K562 (cell line): Measurements from ENCODE around the gene PTX3. TPM values are rescaled to one million over a fixed set of nuclear protein-coding genes. Genes with fewer than 3 reads are reported as not detected.

Source experiments
- ATAC-seq: fragments of 200-7000 bp; cut with Tn5 transposase; 3 replicates; pipeline ENCODE4 v1.9.1; 2020; ENCODE audit warnings: moderate library complexity
- BruUV-seq: library from RNA; stranded (reverse); fragments of 400-500 nt; replicated peaks from 2 replicates; lab custom pipeline; 2021; lab: Mats Ljungman, UMichigan
- CTCF ChIA-PET: fragments of 300-600 bp; formaldehyde crosslinking; extraction: SDS; loops from one replicate; lab custom pipeline; 2021; ENCODE audit warnings: low intra/inter-chr PET ratio; lab: Yijun Ruan, JAX
- POLR2A ChIA-PET: fragments of 300-600, 350-650 bp; sonication (Branson Sonifier 250); formaldehyde crosslinking; extraction: SDS; loops from one replicate; lab custom pipeline; 2021; ENCODE audit warnings: antibody characterized with exemption, inconsistent platforms; lab: Yijun Ruan, JAX
- DNase-seq, 4 experiments: peaks; one replicate each; pipeline versions ENCODE4 v3.0.0 to v3.0.0-alpha.2; 2011 to 2018; ENCODE audit warnings: low spot score in 3 of 4, mixed read lengths in 3 of 4; ENCODE audit errors: extremely low read depth in 1 of 4
- FAIRE-seq: peaks from 2 replicates; lab custom pipeline; 2011; peaks lifted over from hg19 to GRCh38; lab: Jason Lieb, UNC
- H2AFZ ChIP-seq: 2 replicates; pipeline ENCODE4 v1.6.0; 2011; ENCODE audit warnings: low read depth, low read length, control low read depth, inconsistent platforms
- H3K27ac ChIP-seq: fragments of 200-600 bp; 3 replicates; pipeline ENCODE4 v1.8.0; 2011; ENCODE audit warnings: low read depth, mild to moderate bottlenecking, control low read depth, inconsistent platforms, low read length, moderate library complexity, mixed read lengths; ENCODE audit errors: extremely low read depth
- H3K27me3 ChIP-seq, 2 experiments: fragments of 300-600 bp in 1 of 2; 2 replicates in 1 of 2; 3 replicates in 1 of 2; pipeline versions ENCODE4 v1.6.0 to v1.8.0; 2011; ENCODE audit warnings: inconsistent platforms in 2 of 2, low read length in 2 of 2, mild to moderate bottlenecking in 1 of 2, mixed read lengths in 1 of 2, moderate library complexity in 1 of 2; ENCODE audit not compliant: control insufficient read depth in 2 of 2, insufficient read depth in 2 of 2
- H3K36me3 ChIP-seq: fragments of 300-600 bp; 3 replicates; pipeline ENCODE4 v1.8.0; 2011; ENCODE audit warnings: mild to moderate bottlenecking, low read length, inconsistent platforms; ENCODE audit not compliant: control insufficient read depth, insufficient read depth
- H3K4me1 ChIP-seq, 2 experiments: fragments of 200-600 bp in 1 of 2; replicated peaks in 1 of 2; 2 replicates in 1 of 2; 3 replicates in 1 of 2; pipeline versions ENCODE4 v1.5.1 to v1.8.0; 2011; ENCODE audit warnings: inconsistent platforms in 2 of 2, low read length in 2 of 2, mild to moderate bottlenecking in 1 of 2, mixed read lengths in 1 of 2, moderate library complexity in 1 of 2; ENCODE audit not compliant: control insufficient read depth in 2 of 2, insufficient read depth in 2 of 2
- H3K4me2 ChIP-seq: 2 replicates; pipeline ENCODE4 v1.6.1; 2011; ENCODE audit warnings: low read length, control low read depth, inconsistent platforms, mixed read lengths; ENCODE audit not compliant: insufficient read depth
- H3K4me3 ChIP-seq: fragments of 200-600 bp; sonication (generic), shearing (Covaris generic); 2 replicates; pipeline ENCODE4 v1.5.1; 2016; ENCODE audit warnings: control low read depth, inconsistent platforms
- H3K79me2 ChIP-seq: fragments of 200-600 bp; 3 replicates; pipeline ENCODE4 v1.8.0; 2011; ENCODE audit warnings: low read length, inconsistent platforms; ENCODE audit not compliant: control insufficient read depth, insufficient read depth
- H3K9ac ChIP-seq, 2 experiments: 2 replicates each; pipeline versions ENCODE4 v1.6.0 to v1.6.1; 2011; ENCODE audit warnings: low read depth in 2 of 2, low read length in 2 of 2, control low read depth in 1 of 2, inconsistent platforms in 1 of 2, mild to moderate bottlenecking in 1 of 2, mixed read lengths in 1 of 2; ENCODE audit not compliant: insufficient read depth in 1 of 2
- H3K9me1 ChIP-seq: one replicate; pipeline ENCODE4 v1.6.0; 2011; ENCODE audit warnings: inconsistent platforms, mild to moderate bottlenecking, low read length, moderate library complexity; ENCODE audit not compliant: control insufficient read depth, insufficient read depth
- H3K9me3 ChIP-seq: replicated peaks from 2 replicates; pipeline ENCODE4 v1.5.1; 2011; ENCODE audit warnings: low read depth, low read length, inconsistent platforms; ENCODE audit not compliant: control insufficient read depth, insufficient read depth
- H4K20me1 ChIP-seq: replicated peaks from 2 replicates; pipeline ENCODE4 v1.6.1; 2011; ENCODE audit warnings: low read length, inconsistent platforms, mixed read lengths; ENCODE audit not compliant: control insufficient read depth, insufficient read depth
- CXXC5 ChIP-seq: fragments of 250-450 bp; sonication (Bioruptor Pico); IDR thresholded peaks from 2 replicates; pipeline ENCODE4 v1.8.0; 2022; ENCODE audit warnings: inconsistent platforms, mild to moderate bottlenecking, moderate library complexity
- MYBL2 ChIP-seq, 2 experiments: fragments of 450-650 bp in 1 of 2; sonication (generic) in 1 of 2; formaldehyde crosslinking in 1 of 2; IDR thresholded peaks; 2 replicates each; pipeline versions ENCODE4 v1.6.1 to v1.8.1; 2017 to 2022; ENCODE audit warnings: borderline replicate concordance in 1 of 2, inconsistent platforms in 1 of 2, low read depth in 1 of 2, mild to moderate bottlenecking in 1 of 2, missing genetic modification reagents in 1 of 2, moderate library complexity in 1 of 2
- POLR2AphosphoS5 ChIP-seq: IDR thresholded peaks from 2 replicates; pipeline ENCODE4 v1.6.1; 2011; ENCODE audit warnings: mild to moderate bottlenecking, low read depth, low read length, moderate library complexity; ENCODE audit not compliant: control insufficient read depth, insufficient read depth
- PPARD ChIP-seq: fragments of 250-450 bp; sonication (Bioruptor Pico); IDR thresholded peaks from 2 replicates; pipeline ENCODE4 v1.8.0; 2022; ENCODE audit warnings: inconsistent platforms, mild to moderate bottlenecking, moderate library complexity
- PREB ChIP-seq: sonication (generic); formaldehyde crosslinking; IDR thresholded peaks from 2 replicates; pipeline ENCODE4 v1.8.1; 2023; ENCODE audit warnings: mild to moderate bottlenecking, missing genetic modification reagents
- PTRF ChIP-seq: fragments of 450-650 bp; IDR thresholded peaks from 2 replicates; pipeline ENCODE4 v1.6.1; 2016; ENCODE audit warnings: mild to moderate bottlenecking, missing genetic modification characterization, missing compliant biosample characterization
- SAFB2 ChIP-seq: fragments of 200-400 bp; formaldehyde crosslinking; IDR thresholded peaks from 2 replicates; pipeline ENCODE4 v1.6.1; 2018; ENCODE audit warnings: borderline replicate concordance, low read length, low read depth, moderate library complexity; ENCODE audit not compliant: severe bottlenecking
- TBP ChIP-seq: optimal IDR thresholded peaks from 2 replicates; pipeline ENCODE3; 2011; ENCODE audit warnings: low read depth, low read length, improper control_type of control experiment
- ZKSCAN3 ChIP-seq: fragments of 250-450 bp; sonication (Bioruptor Pico); IDR thresholded peaks from 2 replicates; pipeline ENCODE4 v1.4.0; 2020
- WGBS: fragments of 100-300 bp; shearing (Covaris generic); methylation state at CpG from one replicate; pipeline ENCODE4 v1.1.6; 2016; ENCODE audit warnings: low coverage, mixed read lengths; ENCODE audit not compliant: insufficient coverage; ENCODE audit errors: missing lambda C conversion rate; 5-methylcytosine and 5-hydroxymethylcytosine counted together
- in situ Hi-C: fragments of 300-500 bp; cut with MboI; formaldehyde crosslinking; loops from 4 replicates; pipeline ENCODE4 v1.15.0; 2018; ENCODE audit warnings: inconsistent platforms, mixed read lengths
- intact Hi-C: fragments of 100-400 bp; cut with micrococcal nuclease; formaldehyde crosslinking; loops from 2 replicates; pipeline ENCODE4 v1.14.2; 2022
- polyA plus RNA-seq, 8 experiments: library from polyadenylated mRNA; depleted of rRNA in 4 of 8; stranded (reverse) in 5 of 8; unstranded in 3 of 8; fragments of >200 nt; fragmentation: Nextera tagmentation in 2 of 8; fragmentation: Illumina TruSeq in 1 of 8; extraction: Ambion mirVana in 2 of 8; extraction: Trizol in 1 of 8; gene quantifications; 2 replicates each; pipeline versions ENCODE4 v1.2.1 to v1.2.3, GENCODE V29; 2011 to 2014; ENCODE audit warnings: inconsistent platforms in 1 of 8, missing spikeins in 1 of 8
- total RNA-seq, 7 experiments: library from RNA; depleted of rRNA in 6 of 7; stranded (reverse); fragments of >200 nt in 6 of 7; fragmentation: Illumina TruSeq in 2 of 7; extraction: Trizol in 2 of 7; gene quantifications; 2 replicates each; pipeline versions ENCODE4 v1.2.1 to v1.2.3, GENCODE V29; 2011 to 2021; ENCODE audit warnings: low replicate concordance in 1 of 7

PTX3 gene
- total and polyA plus RNA-seq, 9 of the 15 experiments (the other 6 are each of a cell fraction or from before 2014, with no cell fraction given), result 0.04 to 0.33 (median 0.15) TPM; not detected in 2

GRCh38 chr3:157404381-157404780, 32.3 kb upstream of the PTX3 start (continued):
- TF ChIP-seq PREB (CRISPR knock-in tag), result no peak
- TF ChIP-seq, all 486 proteins: peak for 0

GRCh38 chr3:157405457-157405856, 31.2 kb upstream of the PTX3 start:
- POLR2A ChIA-PET, result no interaction called here
- Histone ChIP-seq H3K27ac (no peak overlapping the region), H3K4me2 (no peak overlapping the region), H3K27me3 (no peaks in the 10 kb centered on the region), H3K9me3 (no peaks in the 10 kb centered on the region), H2AFZ (no peak overlapping the region), H3K4me3 (no peak overlapping the region), H3K36me3 (no peaks in the 10 kb centered on the region), H3K9ac (no peak overlapping the region), H4K20me1 (no peaks in the 10 kb centered on the region), H3K79me2 (no peaks in the 10 kb centered on the region), H3K9me1 (no peaks in the 10 kb centered on the region), H3K4me1 (no peaks in the 10 kb centered on the region)
- intact Hi-C loops, result no loop called here
- no TSS peak for BruUV-seq
- ATAC-seq (no peak), FAIRE-seq (no peak), DNase-seq (no peak)
- 0% methylated on average over 2 of the region's 2 CpGs for WGBS
- CTCF ChIA-PET, result interaction anchor here (0.6 kb wide), 1 partner anchor 230 kb away, joined by 3 read pairs; no protein-coding TSS in a partner anchor
- in situ Hi-C loops, result no loop called here
- no peak for TF ChIP-seq POLR2AphosphoS5

- FAIRE-seq (no peak), DNase-seq (no peak), ATAC-seq (no peak)
- Histone ChIP-seq H3K27me3 (no peaks in the 10 kb centered on the region), H4K20me1 (no peaks in the 10 kb centered on the region), H3K9me3 (no peaks in the 10 kb centered on the region), H3K27ac (no peak overlapping the region), H2AFZ (no peak overlapping the region), H3K36me3 (no peaks in the 10 kb centered on the region), H3K4me2 (no peak overlapping the region), H3K4me1 (no peaks in the 10 kb centered on the region), H3K4me3 (no peak overlapping the region), H3K9me1 (no peaks in the 10 kb centered on the region), H3K9ac (no peak overlapping the region), H3K79me2 (no peaks in the 10 kb centered on the region)
- no TSS peak for BruUV-seq
- 4% methylated on average over 5 of the region's 5 CpGs for WGBS
- intact Hi-C loops, result no loop called here
- CTCF ChIA-PET, result no interaction called here
- in situ Hi-C loops, result no loop called here
- POLR2A ChIA-PET, result no interaction called here
- TF ChIP-seq PPARD (CRISPR knock-in tag) (no peak), TBP (no peak), ZKSCAN3 (CRISPR knock-in tag) (no peak), SAFB2 (no peak), PTRF (no peak), CXXC5 (CRISPR knock-in tag) (no peak), MYBL2 (IDR thresholded peaks at IDR 0.05; ENCODE audit: low read depth) (no peak), MYBL2 (CRISPR knock-in tag; IDR thresholded peaks at IDR 0.05; ENCODE audit: borderline replicate concordance) (no peak)
Observed at GRCh38 chr3:157406394-157406793, 30.3 kb upstream of the PTX3 start.
